Hematopoietic multipotent progenitor cell treated with erythropoietin and hydrocortisone succinate and interleukin-3 and kit ligand, for 4 days (in vitro differentiated cells): Measurements from ENCODE around the gene DNAAF5.
A peak's percentile ranks its signal among the peaks of the same experiment; 100 is the strongest.

Experiments used
- DNase-seq: peaks from one replicate; pipeline ENCODE4 v3.0.0-alpha.2; 2015

The DNAAF5 gene

DNA sequence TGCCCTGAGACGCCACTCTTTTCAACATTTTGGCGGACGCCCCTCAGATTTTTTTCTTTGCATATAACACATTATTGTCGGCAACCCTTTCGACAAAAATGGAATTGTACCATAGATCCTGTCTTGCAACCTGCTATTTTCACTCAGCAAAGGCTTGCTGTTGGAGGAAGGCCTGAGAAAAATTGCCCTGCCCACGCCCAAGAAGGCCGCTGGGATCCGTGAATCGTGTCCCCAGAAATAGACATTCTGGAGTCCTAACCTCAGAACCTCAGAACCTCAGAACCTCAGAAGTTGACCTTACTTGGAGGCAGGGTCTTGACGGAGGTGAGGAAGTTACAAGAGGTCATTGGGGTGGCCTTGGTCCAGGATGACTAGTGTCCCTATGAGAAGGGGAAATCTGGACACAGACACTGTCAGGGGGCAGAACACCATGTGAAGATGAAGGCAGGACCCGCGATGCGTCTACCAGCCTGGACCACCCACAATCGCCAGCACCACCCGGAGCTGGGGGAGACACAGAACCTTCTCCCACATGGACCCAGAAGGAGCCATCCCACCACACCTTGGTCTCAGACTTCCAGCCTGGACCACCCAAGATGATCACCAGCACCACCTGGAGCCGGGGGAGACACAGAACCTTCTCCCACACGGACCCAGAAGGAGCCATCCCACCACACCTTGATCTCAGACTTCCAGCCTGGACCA, 19.1 kb upstream of the DNAAF5 start:
- DNase-seq: no peak

DNA sequence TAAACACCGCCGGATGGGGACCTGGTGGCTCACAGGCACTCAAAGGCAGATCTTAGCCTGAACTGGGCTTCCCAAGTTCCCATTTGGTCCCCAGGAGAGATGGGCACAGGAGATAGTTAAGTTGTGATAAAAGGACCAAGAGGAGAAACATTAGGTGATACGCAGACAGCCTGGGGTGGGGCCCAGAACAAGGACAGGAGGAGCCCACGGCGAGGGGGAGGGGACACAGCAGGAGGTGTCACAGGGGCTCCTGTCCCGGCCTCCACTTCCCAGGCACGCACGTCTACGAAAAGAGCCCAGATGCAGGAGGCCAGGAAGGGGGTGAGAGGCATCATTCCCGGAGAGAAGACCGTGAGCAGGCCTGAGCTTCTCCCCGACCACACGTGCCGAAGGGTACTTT, 16.3 kb upstream of the DNAAF5 start:
- DNase-seq: no peak

DNA sequence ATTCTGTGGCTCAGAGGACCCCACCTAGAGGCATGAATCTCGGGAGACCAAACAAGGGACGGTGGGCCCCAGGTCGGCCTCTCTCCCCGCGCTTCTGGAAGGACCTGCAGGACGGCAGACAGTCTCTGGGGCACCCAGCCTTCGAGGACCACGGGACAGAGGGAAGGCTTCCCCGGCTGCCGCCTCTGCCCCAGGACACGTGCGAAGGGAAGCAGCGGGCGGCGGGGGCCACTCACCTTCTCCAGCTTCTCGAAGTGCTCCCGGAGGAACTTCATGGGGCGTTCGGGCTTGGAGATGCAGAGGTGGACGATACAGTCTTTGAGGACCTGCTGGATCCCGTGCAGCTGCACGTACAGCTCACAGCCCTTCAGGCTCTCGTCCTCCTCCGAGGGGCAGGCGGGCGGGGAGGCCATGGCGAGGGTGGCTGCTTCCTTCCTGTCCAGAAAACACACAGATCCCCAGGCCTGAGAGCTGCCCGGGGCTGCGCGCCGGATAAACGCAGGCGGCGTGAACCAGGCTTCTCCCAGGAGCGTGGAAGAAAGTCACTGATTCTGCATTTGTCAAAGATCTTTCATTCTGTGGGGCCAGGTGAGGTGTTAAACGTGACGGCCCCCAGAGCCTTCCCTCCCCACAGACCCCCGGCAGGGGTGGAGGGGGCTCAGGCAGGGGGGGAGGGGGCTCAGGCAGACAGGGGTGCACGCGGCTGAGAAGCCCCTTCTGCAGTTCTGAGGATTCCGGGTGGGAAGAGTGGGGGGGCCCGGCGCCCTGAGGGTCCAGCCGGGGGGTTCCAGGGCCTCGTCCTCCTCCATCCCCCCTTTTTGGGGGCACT, 15.2 kb upstream of the DNAAF5 start:
- peak; percentile 33 for DNase-seq

DNA sequence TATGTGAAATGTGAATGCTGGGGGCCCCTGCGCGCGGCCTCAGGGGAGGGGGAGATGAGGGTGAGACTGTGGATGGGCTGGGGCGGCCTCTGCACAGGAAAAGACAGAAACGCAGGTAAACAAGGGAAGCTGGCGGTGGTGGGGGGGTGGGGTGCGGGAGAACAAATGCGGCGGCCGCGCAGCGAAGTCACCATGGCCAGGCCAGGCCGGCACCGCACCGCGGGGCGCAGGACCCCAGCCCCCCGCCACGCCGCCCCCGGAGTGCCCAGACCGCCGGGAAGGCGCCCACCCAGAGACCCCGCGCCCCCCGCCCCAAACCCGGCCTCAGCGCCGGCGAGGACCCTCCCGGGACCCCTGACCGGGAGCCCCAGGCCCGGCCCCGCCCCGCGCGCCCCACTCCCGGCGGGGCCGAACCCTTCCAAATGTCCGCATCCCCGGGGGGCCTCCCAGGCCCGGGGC, 14.5 kb upstream of the DNAAF5 start:
- DNase-seq: no peak

DNA sequence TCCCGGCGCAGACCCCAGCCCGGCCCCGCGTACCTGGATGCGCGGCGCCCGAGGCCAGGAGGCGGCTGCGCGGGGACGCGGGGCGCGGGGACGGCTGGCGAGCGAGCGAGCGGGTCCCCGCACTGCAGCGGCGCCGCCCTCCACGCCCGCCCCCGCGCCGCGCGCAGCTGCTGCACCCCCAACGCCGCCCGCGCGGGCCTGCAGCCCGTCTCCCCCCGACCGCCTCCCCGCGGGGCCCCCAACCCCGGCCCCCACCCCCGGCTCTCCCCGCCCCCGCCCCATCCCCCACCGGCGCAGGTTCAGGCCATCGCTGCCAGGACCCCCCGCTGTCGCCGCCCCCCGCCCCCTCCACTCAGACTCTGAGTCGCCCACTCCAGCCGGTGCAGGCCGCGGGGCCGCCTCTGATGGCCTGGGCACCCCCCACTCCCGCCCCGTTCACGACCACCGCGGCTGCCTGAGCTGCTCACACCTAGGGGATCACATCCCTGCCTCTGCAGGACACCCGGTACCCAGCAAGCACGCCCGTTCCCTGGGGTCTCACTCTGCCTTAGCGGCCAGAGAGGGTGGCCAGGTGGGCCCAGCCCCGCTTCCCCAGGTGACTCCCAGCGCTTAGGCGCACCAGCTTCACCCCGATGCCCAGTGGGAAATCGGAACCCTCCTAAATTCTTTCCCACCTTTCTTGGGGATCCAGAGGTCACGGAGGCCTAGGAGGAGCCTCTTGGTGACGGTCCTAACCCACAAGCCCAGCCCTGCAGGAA, 13.9 kb upstream of the DNAAF5 start:
- DNase-seq: no peak

DNA sequence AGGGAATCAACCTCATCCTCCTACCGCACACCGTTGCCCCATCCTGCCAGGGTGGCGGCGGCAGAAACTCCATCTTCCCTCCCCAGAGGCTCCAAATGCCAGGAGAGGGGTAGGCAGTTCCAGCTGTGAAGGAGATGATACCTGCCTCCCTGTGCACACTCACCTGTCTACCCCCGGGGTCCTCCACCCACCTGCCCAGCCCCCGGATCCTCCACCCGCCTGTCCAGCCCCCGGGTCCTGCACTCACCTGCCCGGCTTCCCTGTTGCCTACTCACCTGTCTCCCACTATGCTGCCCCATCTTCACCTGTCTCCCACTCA, 13.4 kb upstream of the DNAAF5 start:
- DNase-seq: no peak

DNA sequence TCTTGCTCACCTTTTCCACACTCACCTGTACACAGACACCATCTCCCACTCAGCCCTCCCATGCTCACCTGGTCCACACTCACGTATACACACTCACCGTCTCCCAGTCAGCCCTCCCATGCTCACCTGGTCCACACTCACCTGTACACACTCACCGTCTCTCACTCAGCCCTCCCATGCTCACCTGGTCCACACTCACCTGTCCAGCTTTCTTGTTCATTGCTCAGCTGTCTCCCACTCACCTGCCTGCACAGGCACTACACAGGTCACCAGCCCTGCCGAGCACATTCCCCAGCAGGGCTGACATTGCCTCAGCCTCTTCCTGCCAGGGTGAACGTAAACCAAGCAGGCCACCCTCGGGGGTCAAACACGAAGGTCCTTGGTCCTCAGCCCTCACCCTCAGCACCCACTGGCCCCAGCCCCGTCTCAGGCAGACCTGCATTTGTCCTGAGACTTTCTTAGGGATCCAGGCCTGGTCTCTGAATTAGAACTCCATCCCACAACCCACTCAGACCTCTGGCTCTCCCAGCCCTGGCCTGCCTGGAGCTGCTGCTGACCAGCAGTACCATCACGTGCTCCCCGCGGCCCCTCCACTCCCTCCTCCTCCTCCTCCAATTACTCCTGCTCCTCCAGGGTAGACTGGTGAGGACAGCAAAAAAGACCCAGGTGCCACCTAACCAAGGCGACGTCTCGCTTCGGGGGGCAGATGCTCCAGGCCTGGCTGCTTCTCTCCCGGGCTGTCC, 12.8 kb upstream of the DNAAF5 start:
- DNase-seq: no peak

DNA sequence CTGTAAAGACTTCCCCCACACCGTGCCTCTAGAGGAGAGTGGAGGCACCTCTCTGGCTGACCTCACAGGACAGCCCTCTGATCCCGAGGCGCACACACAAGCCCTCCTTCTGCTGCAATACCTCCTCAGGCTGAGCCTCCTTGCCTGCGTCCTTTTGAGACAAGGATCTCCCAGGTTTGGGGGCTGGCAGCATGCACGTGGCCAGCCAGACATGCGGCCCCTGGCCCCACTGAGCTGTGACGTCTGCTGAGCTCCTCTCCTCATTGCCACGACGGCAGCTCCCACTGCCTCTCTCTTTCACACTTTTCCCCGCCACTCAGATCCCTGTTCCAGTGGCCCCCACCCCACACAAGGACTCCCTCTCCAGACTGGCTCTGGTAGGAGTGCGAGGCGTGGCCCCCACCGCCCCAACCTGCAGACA, 12.2 kb upstream of the DNAAF5 start:
- DNase-seq: no peak

DNA sequence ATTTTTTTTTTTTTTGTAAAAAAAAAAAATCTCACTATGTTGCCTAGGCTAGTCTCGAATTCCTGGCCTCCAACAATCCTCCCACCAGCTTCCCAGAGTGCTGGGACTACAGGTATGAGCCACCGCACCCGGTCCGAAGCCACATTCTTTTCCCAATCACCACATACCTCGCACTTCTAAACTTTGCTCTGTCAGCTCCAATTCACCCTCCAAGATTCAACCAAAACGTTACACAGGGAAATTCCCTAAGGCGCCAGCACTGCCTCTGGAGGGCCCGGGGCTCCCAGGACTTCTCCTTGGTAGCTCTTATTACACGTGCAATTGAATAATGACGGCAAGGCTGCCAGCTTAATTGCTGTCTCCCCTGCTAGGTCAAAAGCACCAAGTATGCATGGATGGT, 10.3 kb upstream of the DNAAF5 start:
- DNase-seq: no peak

DNA sequence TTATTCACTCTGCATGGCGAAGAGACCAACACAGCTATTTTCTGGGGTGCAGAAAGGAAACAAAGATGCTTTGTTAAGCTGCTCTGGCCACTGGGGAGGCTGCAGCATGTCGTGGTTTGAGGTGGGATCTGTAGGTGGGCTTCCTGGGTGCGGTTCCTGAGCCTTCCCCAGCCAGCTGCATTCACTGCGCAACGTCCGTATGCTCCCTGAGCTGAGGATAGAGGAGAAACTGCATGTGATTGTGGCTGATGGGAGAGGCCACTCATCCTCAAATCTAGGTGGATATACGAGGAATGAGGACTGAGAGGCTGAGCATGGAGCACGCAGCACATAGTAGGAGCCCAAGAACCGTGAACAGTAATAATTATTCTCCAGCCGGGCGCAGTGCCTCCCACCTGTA, 9.9 kb upstream of the DNAAF5 start:
- DNase-seq: no peak

DNA sequence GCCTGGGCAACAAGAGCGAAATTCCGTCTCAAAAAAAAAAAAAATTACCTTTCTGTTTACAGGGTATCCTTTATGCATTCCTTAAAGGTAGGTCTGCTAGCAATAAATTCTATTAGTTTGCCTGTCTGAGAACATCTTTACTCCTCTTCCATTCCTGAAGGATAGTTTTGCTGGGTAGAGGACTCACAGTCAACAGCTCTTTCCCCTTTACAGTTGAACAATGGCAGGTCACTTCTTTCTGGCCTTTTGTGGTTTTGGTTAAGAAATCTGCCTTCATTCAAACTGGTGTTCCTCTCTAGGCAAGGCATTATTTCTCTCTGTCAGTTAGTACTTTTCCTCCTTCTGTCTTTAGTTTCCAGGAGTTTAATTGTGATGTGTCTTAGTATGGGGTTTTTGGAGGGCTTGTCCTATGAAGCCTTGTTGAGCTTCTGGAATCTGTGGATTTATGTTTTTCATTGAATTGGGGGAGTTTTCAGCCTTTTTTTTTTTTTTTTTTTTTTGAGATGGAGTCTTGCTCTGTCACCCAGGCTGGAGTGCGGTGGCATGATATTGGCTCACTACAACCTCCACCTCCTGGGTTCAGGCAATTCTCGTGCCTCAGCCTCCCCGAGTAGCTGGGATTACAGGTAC, 4.8 kb upstream of the DNAAF5 start:
- no peak for DNase-seq

DNA sequence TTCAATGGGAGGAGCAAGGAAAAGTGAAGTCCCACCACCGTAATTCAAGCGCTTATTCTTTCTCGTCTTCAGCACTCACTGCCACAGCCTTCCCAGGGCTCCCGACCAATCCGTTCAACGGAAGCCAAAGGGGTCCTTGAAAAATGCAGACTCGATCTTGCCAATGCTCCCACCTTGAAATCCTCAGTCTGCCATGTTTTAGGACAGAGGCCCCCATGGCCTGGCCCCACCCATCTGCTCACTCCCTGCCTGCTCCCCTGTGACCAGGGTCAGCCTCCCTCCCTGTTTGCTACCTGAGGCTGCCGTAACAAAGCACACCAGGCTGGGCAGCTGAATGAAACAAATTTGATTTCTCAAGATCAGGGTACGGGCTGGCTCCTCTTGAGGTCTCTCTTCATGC, 3.0 kb upstream of the DNAAF5 start:
- DNase-seq: no peak

DNA sequence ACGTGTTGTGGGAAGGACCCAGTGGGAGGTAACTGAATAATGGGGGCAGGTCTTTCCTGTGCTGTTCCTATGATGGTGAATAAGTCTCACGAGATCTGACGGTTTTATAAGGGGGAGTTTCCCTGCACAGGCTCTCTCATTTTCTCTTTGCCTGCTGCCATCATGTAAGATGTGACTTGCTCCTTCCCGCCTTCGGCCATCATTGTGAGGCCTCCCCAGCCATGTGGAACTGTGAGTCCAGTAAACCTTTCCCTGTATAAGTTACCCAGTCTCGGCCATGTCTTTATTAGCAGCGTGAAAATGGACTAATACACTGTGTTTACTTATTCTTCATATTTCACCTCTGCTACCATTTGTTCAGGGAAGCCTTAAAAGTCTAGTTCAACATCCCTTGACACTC, 2.2 kb upstream of the DNAAF5 start:
- no peak for DNase-seq

DNA sequence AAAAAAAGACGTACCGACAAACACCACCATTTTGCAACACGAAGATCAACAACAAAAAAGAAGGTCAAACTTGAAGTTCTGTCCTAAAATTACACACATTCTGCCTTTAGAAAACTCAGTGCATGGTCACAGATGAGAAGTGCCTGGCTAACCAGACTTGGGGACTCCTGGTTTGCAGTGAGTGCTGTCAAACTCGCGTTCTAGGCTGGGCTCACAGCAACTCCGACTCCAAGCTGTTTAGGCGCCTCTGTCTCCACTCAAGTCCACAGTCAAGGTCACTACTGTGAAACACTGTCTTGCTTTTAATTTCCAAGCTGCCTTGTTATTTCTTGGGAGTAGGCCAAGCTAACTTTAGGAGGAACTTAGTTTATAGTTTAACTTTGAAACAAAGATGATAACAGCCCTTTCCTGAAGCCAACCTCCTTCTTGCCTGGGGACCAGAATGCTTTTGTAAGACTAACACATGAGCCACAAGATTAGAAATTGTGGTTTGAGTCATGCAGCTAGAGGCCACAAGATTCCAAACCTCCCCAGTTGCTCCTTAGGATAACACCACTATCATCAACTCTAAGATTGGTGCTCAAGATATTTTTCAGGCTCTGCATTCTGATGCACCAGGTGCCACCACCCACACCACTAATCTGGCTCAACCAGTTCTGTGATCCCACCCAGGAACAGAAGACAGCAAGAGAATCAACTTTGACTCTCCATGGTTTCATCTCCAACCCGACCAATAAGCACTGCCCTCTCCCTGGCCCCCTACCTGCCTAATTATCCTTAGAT, 1.1 kb upstream of the DNAAF5 start:
- DNase-seq: peak; percentile 91

DNA sequence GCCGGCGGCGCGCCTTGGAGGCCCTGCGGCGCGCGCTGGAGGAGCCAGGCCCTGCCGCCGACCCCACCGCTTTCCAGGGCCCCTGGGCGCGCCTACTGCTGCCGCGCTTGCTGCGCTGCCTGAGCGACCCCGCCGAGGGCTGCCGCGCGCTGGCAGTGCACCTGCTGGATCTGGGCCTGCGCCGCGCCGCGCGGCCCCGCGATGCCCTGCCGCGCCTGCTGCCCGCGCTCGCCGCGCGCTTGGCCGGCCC, 280 bp downstream of the DNAAF5 start:
- no peak for DNase-seq

DNA sequence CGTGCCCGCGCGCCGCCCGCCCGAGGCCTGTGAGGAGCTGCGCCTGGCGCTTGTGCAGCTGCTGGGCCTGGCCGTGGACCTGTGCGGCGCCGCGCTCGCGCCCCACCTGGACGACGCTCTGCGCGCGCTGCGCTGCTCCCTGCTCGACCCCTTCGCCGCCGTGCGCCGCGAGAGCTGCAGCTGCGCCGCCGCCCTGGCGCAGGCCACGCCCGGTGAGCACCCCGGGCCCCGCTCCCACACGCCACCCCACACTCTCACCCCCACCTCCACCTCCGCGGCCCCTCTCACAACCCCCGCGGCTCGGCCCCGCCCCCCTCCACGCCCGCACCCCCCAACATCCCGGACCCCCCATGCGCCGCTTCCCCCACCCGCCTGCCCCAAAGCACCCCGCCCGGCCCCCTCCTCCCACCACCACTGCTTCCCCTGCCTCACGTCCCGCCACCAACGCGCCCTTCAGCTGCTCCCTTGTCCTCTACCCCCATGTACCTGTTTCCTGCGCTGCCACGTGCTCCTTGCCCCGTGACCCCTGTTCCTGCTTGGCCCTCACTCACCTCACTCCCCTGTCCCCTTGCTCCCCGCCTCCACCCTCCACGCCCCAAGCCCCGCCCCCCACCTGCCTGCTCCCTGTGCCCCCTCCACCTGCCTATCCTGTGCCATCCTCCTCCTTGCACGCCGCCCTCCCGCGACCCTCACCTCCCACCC, 756 bp downstream of the DNAAF5 start, which contains the start of gene PRKAR1B:
Gene PRKAR1B, minus strand, starts transcription at position 178 of the 702 bp plus-strand sequence. CDS start 15,776 bp downstream, outside the sequence.
- DNase-seq: peak; percentile 74

DNA sequence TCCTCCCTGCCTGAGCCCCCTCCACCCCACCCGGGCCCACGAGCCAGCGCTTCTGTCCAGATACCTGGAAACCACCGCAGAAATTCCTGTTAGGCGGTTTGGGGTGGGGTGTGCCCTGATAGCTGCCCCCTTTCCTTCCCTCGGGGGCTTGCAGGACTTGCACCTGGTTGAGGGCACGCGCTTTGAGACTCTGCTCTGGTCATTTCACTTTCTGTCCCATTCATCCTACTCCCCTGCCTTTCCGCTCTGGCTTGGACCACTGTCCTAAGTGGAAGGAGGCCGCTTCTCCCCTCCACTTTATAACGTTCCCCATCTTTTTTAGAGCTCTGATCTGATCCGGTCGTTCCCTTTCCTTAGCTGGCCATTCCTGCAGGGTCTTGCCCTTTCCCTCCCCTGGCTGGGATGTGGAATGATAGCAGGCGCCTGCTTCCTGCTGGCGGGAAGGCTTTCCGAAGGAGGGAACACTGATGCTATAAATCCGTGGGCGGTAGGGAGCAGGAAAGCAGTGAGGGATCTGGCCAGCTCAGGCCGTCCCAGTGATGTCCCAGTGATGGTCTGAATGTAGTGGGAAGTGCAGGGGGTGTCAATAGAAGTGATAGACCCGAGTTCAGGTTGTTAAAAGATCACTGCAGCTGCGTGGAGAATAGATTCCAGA, 1.4 kb downstream of the DNAAF5 start:
- no peak for DNase-seq

DNA sequence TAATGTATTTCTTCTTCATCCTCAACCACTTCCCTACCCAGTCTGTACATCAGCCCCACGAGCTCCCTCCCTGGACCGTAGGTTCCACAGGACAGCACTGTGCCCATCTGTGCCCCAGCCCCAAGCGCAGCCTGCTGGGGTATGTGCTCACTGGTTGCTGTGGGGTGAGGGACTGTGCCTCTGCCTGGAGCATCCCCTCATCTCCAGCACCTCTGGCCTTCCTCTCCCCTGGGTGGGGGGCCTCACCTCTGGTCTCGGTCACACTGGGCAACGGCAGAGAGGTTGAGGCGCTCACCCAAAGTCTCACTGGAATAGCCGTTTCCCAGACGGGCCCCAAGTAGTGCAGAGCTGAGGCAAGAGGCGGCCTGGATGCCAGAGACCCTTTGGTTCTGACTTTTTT, 2.1 kb downstream of the DNAAF5 start:
- no peak for DNase-seq

DNA sequence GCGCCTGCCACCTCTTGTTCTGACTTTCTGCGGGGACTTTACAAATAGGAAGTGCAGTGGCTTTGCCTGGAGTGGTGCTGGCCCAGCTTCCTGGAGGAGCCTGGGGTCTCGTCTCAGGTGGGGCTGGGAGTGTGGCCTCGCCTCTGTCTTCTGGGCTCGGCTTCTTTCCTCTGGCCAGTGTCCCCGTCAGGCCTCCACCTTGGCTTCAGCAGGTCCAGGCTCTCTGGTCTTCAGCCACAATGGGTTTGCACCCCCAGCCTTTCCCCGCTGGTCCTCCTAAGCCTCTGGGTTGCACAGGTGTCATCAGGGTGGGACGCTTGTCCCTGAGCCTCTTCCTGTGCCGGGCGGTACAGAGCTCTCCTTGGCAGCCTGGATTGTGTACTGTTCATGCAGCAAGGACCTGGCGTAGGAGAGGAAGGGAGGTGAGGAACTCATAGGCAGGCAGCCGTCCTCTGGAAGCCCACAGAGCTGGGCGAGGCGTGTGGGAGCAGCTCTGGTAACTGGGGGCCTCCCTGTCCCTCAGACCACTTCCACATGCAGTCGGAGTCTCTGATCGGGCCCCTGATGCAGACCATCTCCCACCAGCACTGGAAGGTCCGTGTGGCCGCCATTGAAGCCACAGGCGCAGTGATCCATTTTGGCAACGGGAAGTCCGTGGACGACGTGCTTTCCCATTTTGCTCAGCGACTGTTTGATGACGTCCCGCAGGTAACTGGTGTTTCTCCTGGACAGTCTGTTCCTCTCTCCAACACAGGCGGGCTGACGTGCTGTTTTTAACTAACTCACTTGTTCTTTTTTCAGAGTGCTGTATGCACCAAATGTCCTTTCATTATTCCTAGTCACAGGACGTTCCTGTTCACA, 2.9 kb downstream of the DNAAF5 start:
- DNase-seq: no peak
